GM12865 (cell line): ENCODE results near the gene SLC7A8.
A peak's percentile ranks its signal among the peaks of the same experiment; 100 is the strongest.

Experiments used
- DNase-seq: peaks from one replicate; pipeline ENCODE4 v3.0.0; 2010; ENCODE audit warnings: low read depth
- H3K4me3 ChIP-seq: 2 replicates; pipeline ENCODE4 v1.5.1; 2011; ENCODE audit warnings: mild to moderate bottlenecking, low read depth, low read length, control low read depth
- TF ChIP-seq, protein P1 (sequence below): IDR thresholded peaks from 2 replicates; pipeline ENCODE4 v1.5.1; 2011; ENCODE audit warnings: low read length, control low read depth, low read depth, inconsistent platforms; ENCODE audit not compliant: insufficient read depth; ENCODE audit errors: missing control alignments

SLC7A8 gene

DNA sequence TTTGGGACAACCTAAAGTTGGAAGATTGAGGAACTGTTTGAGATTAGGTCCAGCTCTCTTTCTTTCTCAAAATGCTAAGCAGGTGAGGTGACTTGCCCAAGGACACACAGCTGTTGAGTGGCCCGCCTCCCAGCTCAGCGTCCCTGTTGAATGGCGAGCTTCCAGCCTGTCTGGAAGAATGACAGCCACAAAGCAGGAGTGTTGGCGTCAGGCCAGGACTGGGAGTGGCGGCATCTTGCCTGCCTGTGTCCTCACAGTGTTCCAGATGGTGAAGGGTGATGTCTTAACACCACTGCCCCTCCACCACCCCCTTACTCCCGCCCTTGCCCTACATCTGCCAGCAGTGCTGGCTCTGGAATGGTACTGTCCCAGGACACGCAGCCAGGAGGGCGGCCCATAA, 60.0 kb downstream of the SLC7A8 start:
- TF ChIP-seq, protein P1, sequence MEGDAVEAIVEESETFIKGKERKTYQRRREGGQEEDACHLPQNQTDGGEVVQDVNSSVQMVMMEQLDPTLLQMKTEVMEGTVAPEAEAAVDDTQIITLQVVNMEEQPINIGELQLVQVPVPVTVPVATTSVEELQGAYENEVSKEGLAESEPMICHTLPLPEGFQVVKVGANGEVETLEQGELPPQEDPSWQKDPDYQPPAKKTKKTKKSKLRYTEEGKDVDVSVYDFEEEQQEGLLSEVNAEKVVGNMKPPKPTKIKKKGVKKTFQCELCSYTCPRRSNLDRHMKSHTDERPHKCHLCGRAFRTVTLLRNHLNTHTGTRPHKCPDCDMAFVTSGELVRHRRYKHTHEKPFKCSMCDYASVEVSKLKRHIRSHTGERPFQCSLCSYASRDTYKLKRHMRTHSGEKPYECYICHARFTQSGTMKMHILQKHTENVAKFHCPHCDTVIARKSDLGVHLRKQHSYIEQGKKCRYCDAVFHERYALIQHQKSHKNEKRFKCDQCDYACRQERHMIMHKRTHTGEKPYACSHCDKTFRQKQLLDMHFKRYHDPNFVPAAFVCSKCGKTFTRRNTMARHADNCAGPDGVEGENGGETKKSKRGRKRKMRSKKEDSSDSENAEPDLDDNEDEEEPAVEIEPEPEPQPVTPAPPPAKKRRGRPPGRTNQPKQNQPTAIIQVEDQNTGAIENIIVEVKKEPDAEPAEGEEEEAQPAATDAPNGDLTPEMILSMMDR = no peak
- no peak overlapping the region for H3K4me3 ChIP-seq
- no peak for DNase-seq

GRCh38 chr14:23122086-23122485, 61.4 kb downstream of the SLC7A8 start:
- TF ChIP-seq, protein P1 = no peak
- H3K4me3 ChIP-seq = no peak overlapping the region
- DNase-seq = no peak

DNA sequence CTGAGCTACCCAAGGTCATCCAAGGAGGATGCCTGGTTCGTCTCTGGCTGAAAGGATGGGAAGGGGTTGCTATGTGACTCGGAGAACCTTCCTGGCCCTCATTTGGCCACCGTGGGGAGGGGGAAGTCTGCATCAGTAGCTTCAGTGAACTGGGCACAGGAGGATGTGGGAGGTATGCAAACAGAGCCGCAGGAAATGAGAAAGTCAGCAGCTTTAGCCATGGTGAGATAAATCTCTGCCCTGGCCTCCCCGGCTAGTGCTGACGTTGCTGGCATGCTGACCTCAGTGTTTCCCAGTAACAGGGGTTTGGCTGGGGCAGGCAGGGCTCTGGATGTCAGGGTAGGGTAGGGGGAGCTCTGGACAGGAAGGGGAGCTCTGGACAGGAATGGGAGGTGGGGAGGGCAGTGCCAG, 62.1 kb downstream of the SLC7A8 start:
- TF ChIP-seq, protein P1 = no peak
- no peak overlapping the region for H3K4me3 ChIP-seq
- peak; percentile 67 for DNase-seq

DNA sequence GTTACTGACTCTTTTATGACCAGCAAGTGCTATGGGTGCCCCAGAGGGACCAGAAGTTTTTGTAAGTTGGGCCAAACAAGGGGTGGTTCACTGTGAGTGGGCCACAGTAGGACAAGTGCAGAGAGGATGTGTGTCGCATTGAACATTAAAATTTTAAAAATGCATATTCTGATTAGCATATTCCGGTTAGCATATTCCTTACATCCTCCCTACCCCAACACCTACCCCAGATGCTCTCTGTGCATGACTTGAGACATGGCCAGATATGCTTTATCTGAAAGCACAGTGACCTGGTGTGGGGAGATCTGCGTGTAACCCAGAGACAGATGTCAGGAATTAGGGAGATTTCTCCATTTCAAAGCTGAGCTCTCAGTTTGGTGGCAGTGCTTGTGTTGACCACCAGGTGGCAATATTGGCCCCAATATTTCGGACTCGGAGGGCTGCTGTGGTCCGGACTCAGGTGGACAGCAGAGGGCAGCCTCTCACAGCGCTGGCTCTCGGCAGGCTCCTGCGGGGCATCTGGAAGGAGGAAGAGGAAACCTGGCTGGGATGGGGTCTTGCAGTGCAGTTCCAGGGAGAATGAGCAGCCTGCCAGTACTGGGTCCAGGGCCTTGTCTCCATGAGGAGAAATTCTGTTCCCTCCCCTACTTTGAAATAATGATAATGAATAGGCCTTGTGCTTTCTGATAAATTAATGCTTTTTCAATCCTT, 62.8 kb downstream of the SLC7A8 start:
- peak; percentile 89 for DNase-seq
- H3K4me3 ChIP-seq = no peak overlapping the region
- TF ChIP-seq, protein P1 = peak; percentile 99

DNA sequence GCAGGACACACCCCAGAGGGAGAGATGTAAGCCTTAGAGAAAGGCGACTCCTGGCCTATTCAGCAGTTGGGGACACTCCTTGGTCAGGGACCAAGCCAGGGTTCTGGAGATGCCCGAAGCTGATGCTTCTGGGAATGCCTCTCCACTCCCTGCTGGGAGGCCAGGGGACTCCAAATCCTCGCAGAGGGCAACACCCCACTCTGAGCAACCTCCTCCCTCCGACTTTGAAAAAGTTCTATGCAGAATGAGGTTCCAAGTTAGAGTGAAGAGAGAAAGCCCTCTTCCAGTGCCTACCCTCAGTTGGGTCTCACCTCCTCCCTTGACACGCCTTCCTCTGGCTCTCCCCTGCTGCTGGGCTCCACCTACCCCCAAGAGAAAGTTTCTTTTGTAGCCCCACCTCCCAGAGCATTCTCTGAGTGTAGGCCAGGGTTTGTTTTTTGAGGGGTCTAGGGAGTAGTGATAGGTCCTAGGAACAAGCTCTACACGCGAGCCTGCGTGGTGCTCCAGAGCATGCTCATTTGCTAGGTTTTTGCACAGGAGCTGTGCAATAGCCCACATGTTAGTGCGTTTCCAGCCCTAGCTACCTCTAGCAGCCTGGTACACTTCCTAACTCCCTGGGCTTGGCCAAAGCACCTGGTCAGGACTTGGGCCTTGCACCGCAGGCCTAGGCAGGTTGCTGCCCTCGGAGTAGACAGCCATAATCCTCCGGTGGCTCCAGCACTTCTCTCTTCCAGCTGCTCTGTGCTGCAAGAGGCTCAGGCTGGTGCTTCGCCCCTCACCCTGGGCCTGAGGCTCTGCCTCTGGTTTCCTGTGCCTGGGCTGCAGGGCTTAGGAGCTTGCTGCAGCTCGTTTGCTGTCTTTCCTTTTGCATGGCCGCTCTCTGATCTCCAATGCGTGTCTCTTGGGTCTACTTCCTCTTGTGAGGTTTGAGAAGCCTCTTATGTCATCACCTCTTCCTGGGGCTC, 63.8 kb downstream of the SLC7A8 start:
- TF ChIP-seq, protein P1 = no peak
- H3K4me3 ChIP-seq = no peak overlapping the region
- DNase-seq = peak; percentile 57

GRCh38 chr14:23118506-23119362, 64.7 kb downstream of the SLC7A8 start, which contains the start of gene CEBPE:
TSS of gene CEBPE (minus strand) at chr14:23119255. CDS start at chr14:23119091, 164 bp downstream.
- no peak within 1 kb of the TSS for H3K4me3 ChIP-seq
- DNase-seq = no peak
- TF ChIP-seq, protein P1 = no peak
